Measurements from ENCODE around the gene APP.
A peak's percentile ranks its signal among the peaks of the same experiment; 100 is the strongest.

The APP gene

DNA sequence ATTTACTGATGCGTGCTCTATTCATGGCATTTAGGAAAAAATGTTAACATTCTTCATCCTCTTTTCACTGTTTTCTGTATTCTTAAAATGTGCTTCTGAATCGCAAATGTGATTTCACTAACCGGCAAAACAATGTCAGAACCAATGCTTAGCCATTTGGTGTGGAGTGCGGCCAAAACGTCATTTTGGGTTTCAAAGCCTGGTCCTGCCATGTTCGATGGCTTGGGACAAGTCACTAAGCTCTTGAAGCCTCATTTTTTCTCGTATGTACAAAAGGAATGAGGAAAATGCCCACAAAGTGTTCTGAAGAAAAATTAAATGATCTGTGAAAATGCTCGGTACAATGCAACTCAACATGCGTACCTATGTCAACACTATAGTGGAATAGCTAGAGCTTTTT lies 175.3 kb downstream of the APP start:
- intact Hi-C loops (cut with DNase I), result no loop called here
- peak in 3 of 10 donors; percentile 25 to 62 (median 38) for DNase-seq

DNA sequence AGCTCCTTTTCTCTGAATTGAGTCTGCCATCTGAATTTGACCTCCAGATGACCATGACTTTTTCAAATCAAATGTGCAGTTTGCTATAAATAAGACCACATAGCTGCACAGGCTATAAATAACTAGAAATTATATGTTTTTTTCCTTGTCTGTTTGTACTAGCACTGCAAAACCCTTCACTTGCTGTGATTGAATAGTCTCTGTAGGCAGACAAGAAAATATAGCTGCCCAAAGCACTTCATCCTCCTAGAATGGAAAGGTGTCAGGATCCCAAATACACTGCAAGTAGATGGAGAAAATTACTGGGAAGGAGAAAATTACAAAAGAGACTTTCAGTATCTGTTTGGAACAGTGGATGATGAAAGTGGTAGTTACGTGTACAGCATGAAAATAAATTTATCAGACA lies 175.8 kb downstream of the APP start:
- DNase-seq, result no peak
- intact Hi-C loops (cut with DNase I), result no loop called here

DNA sequence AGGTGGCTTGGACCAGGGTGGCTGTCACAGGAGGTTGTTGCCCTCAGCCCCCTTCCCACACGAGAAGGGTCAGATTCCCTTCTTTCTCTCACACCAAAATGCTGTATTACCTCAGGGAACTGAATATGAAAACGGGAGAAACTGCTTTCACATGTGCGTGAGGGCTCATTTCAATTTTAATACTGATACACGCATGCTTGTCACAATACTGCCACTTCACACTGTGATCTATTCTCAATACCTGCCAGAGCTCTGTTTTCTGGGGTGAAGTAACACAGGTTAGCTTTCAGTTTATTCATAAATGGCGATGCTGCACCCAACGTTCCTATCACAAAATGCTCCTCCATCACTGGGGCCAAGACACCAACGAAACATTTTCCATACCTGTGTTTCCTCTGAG lies 181.8 kb downstream of the APP start:
- intact Hi-C loops (cut with DNase I), result no loop called here
- DNase-seq, result no peak

DNA sequence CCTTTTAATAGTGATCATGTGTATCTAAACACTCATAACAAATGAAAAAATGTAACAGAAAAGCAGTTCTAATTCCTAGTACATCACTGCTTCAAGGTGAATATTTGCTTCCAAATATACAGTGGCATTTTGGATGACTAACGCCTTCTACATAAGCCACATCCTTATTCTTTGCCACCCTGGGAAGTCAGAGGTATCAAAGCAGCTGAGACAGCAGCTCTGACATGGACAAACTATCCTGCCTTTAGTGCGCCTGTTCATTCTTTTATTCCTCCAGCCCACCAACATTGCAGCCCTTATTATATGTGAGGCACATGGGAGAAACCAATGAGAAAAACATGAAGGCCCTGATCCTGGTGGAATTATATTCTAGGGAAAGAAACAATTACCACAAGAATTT lies 183.0 kb downstream of the APP start:
- intact Hi-C loops (cut with DNase I), result no loop called here
- no peak for DNase-seq

DNA sequence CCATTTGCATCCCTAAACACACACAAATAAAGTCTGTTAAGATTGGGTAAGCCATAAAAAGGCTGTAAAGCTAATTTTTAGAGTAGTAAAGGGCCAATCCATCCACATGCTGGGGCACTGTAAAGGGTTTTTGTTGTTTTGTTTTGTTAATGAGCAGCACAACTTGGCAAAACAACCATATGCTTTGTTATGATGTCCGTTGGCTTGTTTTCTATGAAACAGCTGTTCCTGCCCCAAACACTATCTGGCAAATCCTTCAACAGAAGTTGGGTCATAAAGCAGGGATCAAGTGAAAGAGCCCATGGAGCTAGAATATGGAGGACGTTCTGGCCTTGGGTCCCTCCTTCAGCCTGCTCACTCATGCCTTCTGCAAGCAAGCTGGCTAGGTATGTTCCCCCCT lies 183.6 kb downstream of the APP start:
- intact Hi-C loops (cut with DNase I), result no loop called here
- no peak for DNase-seq

GRCh38 chr21:25985990-25986389 lies 184.6 kb downstream of the APP start:
- intact Hi-C loops (cut with DNase I), result no loop called here

DNA sequence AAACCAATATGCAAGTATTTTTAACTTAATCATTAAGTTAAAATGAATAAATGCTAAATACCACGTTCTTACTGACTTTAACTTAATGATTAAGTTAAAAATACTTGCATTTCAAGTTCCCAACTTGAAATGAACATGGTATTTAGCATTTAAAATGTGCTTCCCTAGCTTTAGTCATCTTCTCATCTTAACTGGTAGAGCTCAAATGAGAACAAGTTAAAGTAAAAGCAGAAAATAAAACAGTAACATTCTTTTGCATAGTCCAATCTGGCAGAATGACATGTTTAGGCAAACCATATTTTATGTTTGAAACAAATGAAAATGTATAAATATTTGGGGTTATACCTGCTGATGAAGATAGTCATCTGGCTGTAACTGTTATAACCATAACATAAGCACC lies 186.0 kb downstream of the APP start:
- no peak for DNase-seq

More at GRCh38 chr21:25985990-25986389, 184.6 kb downstream of the APP start:
- DNase-seq, result no peak

GRCh38 chr21:25983745-25984144 lies 186.8 kb downstream of the APP start:
- DNase-seq, result no peak
- intact Hi-C loops (cut with DNase I), result no loop called here

More for the DNA sequence above, 186.0 kb downstream of the APP start:
- intact Hi-C loops (cut with DNase I), result no loop called here

DNA sequence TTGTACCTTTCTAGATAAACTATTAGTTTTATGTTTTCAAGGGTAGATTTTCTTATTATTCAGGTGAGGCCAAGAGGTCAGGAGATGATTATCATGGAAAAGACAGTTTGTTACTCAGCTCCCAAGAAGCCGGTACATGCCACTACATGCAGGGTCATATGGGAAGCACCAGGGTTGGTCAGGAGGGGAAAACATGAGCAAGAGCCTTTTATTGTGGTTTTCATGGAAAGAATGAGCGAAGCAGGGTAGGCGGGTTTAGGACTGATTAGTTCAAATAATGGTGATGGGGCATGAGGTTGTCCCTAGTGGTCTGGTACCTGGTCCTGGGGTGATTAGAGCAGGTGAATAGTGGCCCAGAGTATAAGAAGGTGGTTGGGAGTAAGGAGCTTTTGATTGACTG lies 189.9 kb downstream of the APP start:
- DNase-seq, result no peak
- intact Hi-C loops (cut with DNase I), result no loop called here

DNA sequence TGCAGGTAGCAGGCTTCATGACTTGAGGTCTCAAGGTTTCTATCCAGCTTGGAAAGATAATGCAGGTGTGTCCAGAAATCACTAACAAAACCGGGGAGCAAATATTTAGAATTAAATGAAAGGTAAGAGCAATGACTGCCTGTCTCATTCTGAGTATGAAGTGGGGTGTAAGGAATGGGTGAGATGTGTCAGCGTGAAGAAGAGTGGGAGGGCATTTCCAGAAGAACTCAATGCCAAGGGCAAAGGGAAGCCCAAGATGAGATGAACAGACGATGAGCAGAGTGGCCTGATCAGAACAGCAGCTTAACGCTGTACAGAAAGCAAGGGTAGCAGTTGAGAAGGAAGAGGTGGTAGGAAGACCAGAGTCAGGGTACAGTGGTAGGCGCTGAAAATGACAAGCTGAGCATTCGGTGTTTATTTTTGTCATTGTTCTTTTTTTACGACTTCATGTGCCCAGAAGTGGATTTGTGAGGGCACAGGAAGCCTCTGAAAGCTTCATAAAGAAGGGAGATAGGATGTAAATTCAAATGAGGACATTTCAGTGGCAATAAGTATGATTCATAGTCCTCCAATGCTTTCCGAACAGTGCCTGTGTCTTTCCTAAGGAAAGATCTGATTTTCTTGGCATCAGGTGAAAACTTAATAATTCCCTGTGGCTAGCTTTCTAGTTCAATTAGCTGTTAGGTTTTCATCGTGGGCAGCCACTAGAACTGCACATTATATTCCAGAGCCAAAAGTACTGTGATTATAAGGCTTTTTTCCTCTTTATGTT lies 190.5 kb downstream of the APP start:
- no peak for DNase-seq
- intact Hi-C loops (cut with DNase I), result no loop called here

DNA sequence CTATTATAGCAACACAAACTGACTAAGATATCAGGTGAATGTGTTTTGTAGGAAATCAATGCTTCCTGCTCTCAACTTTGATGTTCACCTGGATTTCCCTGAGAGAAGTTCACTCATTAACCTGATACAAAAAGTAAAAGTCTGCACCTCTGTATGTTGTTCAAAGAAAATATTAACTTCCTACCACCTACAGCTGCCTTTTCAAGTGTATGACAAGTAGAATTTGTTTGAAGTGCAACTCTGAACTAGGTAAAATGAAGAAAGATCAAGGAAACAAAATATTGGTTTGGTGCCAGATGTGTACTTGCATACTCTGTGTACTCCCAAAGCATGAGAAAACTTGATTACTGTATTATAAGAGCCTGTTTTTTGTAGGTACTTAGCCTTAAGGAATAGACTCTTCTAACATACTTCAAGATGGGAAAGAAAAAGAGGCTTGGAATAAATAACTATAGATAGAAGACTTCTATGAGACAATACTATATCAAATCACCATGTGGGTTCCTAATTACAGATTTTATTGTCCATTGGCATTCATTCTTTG lies 193.4 kb downstream of the APP start:
- intact Hi-C loops (cut with DNase I), result no loop called here
- DNase-seq, result no peak

DNA sequence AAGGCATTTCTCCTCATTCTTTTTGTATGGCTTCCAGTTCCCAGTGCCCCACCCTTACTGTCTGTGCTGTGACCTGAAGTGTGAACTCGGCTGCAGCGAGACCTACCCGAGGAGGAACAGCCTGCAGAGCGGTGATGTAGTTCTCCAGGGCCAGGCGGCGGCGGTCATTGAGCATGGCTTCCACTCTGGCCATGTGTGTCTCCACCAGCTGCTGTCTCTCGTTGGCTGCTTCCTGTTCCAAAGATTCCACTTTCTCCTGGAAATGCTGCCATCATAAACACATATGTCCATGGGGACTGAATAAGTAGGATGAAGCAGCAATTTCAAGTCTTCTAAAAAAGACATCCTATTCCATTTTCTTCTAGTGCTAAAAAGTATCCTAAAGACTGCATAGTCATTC lies 195.6 kb downstream of the APP start:
- intact Hi-C loops (cut with DNase I), result no loop called here
- DNase-seq, result peak in 3 of 10 donors; percentile 13 to 85 (median 80)

DNA sequence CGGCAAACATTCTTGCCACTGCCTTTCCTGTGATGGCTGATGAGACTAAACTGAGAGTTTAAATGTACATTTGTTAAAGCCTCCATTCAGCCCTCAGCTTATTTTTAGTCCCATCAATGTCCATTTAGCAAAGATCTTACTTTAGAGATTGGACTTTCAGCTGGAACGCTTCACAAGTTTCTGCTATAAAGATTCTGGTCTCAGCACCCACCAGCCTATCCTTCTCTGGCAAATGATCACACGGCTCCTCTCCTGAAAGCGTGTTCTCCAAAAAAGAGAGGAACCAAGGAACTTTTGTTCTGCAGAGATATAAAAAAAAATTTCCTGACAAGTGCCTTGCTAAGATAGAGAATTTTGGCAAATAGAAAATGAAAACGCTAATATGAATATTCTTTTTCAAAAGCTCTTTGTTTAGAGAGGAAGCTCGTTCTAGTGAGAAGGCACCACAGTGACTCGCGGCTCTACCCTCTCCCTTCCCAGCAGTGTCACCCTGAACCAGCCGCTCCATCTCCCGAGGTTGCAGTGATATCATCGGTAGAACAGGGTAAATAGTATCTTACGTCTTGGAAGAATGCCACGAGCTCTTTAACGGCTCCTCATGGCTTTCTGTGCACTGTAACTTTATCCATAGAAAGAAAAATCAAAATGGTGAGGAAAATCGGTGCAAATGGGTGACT lies 200.2 kb downstream of the APP start:
- DNase-seq, result peak; percentile 47 to 96 (median 64)
- intact Hi-C loops (cut with DNase I), result no loop called here

GRCh38 chr21:25967901-25968438 lies 202.6 kb downstream of the APP start:
- no peak for DNase-seq
- intact Hi-C loops (cut with DNase I), result no loop called here

DNA sequence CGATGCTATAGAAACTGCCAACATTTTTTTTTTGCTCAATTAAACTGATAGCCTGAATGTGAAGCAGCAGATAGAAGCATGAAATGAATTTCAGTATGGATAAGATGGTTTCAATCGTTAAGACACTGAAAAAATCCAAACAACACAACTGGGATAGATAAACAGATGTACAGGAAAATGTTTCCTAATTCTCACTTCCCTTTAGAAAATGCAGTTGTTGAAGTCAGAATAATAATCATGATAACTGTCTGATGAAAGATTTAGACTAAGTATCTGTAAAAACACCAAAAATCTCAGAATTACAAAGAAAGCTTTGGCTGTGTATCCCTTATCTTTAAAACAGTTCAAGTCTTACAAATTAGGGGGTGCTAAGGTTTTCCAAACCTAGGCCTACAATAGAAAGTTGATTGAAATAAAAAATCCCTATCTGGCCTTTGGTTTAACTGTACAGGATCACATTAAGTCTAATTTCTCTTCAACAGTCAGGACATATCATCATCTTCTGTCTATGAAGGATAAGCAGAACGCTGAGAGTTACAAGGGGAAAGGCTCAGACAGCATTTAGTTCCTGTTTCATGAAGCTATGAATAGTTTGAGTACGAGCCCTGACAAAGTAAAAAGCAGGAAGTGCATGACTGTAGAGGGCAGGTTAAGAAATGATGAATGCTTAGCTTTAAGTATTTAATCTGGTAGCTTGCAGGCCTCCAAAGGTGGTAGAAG lies 203.2 kb downstream of the APP start:
- intact Hi-C loops (cut with DNase I), result no loop called here
- no peak for DNase-seq

- no peak for DNase-seq
- intact Hi-C loops (cut with DNase I), result no loop called here
Measured at GRCh38 chr21:25965951-25966707, 204.4 kb downstream of the APP start.

DNA sequence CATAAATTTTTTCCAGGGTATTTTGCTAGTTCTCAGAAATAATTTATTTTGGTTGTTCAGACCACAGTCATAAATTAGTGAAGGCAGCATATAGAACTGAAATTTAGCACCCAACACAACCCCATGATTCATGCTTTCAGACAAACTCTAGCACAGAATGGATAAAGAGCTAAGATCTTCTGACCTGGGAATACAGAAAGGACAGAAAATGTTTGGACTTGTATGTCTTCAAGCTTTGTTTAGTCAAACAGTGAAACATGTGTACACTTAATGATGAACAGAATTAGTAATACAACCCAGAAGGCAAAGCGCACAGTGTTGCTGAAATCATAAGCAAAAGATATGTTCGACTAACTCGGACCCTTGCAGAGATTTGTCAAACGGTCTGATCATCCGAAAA lies 205.6 kb downstream of the APP start:
- no peak for DNase-seq
- intact Hi-C loops (cut with DNase I), result no loop called here

- no peak for DNase-seq
Measured at GRCh38 chr21:25964015-25964414, 206.6 kb downstream of the APP start.

DNA sequence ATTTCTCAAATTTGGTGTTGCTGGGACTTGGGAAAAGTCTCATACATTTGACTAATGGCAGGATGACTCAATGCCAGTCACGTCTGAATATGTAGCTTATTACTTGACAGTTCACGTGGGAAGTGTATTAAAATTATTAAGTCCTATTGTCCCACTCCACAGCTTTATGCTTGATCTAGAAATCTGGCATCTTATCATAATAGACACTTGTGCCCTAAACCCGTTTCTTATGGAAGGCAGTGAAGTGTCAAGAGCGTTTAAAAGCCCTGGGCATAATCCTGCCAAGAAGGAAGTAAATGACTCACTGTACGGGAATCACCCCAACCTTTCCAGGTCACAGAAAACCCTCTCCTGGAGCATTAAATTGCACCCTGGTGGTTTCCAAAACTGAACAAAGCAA lies 207.4 kb downstream of the APP start:
- intact Hi-C loops (cut with DNase I), result no loop called here
- DNase-seq, result no peak

More at GRCh38 chr21:25964015-25964414, 206.6 kb downstream of the APP start:
- intact Hi-C loops (cut with DNase I), result no loop called here

DNA sequence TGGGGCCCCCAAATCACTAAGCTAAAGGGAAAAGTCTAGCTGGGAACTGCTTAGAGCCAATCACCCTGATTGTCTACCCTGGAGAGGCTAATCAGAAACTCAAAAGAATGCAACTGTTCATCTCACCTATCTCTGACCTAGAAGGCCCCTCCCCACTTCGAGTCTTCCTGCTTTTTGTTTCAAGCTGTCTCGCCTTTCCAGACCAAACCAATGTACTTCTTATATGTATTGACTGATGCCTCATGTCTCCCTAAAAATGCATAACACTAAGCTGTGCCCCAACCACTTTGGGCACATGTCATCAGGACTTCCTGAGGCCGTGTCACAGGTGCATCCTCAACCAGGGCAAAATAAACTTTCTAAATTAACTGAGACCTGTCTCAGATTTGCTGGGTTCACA lies 209.5 kb downstream of the APP start:
- DNase-seq, result no peak
- intact Hi-C loops (cut with DNase I), result no loop called here

Data from posterior cingulate gyrus (tissue), 11 donors.